ENCODE measurements around the gene TERT.
"Not testable (repeated sequence)": the region's sequence is repeated elsewhere in the genome, so short reads cannot be mapped to it uniquely, and the experiment has no call there.

The TERT gene

GRCh38 chr5:1294835-1295649 lies at the start of gene TERT:
TERT (minus strand) TSS chr5:1295068; CDS start chr5:1294989, 79 bp downstream.
- no peak for DNase-seq

DNA sequence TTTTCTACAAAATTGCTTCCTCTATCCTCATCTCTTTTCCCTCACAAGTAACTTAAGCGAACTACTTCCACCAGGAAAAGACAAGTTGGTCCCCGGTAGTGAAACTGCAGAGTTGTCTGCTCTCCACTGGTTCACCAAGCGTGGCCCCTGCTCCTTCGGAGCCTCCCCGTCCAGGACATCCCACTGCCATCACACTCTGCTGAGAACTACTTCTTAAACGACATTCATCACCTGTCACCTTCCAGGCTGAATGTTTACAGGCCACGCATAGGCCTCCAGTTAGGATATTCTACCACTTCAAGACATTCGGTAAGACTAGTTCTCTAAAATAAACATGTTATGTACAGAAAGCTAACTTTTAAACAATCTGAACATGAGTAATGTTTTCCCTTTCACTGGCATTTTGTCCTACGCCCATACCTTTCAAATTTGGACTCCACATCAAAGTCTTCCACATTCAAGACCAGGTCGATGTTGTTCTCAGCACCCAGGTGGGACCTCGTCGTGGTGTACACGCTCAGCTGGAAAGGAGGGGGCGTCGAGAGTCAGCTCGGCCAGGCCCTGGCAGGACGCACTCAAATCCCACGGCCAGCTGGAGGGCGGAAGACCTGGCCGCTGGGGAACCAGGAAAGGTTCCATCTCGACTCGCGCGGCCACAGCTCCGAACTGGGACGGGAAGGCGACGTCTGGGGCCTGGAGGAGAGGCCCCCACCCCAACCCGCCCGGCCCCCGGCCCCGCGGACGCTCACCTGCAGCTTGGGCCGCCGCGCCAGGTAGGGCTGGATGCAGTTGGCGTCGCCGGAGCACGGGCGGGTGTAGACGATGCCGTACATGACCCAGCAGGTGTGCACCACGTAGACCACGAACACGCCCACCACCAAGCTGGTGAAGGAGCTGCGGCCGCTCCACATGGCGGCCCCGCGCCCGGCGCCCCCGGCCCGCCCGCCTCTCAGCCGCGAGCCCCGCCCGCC lies 49.3 kb upstream of the TERT start:
- DNase-seq = no peak

GRCh38 chr5:1343315-1343751 lies 48.5 kb upstream of the TERT start:
- no peak for DNase-seq

- not testable (repeated sequence) for DNase-seq
Measured at GRCh38 chr5:1342711-1343110, 47.8 kb upstream of the TERT start.

DNA sequence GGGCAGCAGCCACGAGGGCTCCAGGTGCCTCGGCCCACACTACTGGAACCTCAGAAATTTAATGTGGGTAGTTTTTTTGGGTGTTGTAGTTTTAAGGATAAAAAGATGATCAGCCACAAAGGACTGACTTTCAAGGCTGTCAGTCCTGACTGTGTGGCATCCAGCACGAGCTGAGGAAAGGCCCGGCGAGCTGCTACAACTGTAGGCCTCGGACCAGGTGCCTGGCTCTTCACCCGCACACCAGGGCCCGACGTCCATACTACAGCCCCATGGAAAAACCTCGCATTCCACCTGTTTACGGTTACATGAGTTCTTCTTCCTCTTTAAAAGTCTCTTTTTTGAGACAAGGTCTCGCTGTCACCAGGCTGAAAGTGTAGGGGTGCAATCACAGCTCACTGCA lies 47.4 kb upstream of the TERT start:
- DNase-seq = no peak

GRCh38 chr5:1341863-1342262 lies 47.0 kb upstream of the TERT start:
- DNase-seq = no peak

DNA sequence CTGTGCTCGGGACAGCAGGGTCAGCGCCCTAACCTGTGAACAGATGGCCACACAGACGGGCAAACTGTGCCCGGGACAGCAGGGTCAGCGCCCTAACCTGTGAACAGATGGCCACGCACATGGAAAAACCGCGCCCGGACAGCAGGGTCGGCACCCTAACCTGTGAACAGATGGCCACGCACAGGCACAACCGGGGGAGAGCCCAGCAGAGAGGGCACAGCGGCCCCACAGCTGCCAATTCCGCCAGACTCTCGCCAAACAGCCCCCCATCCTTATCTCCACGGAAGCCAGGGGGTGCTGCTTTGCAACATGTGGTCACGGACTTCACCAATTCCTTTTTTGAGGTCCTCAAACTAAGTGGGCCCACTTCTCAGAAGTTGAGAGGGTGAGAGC lies 44.9 kb upstream of the TERT start:
- not testable (repeated sequence) for DNase-seq

- DNase-seq = not testable (repeated sequence)
Measured at GRCh38 chr5:1339139-1339817, 44.4 kb upstream of the TERT start.

GRCh38 chr5:1338506-1339070 lies 43.7 kb upstream of the TERT start:
- DNase-seq = no peak

DNA sequence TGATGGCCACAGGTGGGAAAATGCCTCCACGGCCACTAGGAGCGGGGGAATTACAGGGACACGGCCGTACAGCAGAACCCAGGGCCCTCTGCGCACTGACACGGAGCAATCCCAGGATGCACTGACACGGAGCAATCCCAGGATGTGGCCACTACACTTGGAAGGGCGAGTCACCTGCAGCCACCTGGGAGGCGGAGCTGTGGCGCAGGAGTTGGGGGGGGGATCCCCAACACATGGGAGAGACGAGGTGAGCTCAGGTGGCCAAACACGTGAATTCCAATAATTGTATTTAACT lies 43.3 kb upstream of the TERT start:
- DNase-seq = no peak

DNA sequence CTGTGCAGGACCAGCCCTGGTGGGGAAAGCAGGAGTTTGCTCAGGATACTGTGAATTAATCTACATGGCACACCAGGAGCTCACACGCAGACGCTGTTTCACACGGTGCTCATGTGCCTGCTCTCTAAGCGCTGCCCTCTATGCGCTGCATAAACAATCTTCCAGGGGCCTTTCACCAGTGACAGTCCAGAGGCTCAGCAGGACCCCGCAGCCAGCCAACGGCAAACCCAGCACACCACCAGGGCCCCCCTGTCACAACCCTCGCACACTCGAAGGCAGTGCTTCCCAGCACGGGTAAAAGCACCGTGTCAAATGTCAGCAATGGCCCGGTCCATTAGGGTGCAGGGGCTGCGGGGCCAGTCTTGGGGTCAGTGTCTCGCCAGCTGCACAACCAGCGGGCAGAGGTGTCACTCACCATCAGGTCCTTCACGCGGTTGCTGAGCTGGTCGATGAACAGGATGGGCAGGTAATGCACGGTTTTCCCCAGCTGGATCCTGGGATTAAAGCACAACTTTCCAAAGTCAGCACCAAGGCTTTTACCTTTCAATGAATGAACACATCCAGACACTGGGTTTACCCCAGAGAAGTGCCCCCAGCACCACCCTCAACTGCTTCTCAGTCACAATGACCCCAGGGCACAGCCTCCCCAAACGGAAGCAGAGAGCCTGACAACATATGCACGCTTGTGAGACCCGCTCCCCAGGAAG lies 42.8 kb upstream of the TERT start:
- no peak for DNase-seq

DNA sequence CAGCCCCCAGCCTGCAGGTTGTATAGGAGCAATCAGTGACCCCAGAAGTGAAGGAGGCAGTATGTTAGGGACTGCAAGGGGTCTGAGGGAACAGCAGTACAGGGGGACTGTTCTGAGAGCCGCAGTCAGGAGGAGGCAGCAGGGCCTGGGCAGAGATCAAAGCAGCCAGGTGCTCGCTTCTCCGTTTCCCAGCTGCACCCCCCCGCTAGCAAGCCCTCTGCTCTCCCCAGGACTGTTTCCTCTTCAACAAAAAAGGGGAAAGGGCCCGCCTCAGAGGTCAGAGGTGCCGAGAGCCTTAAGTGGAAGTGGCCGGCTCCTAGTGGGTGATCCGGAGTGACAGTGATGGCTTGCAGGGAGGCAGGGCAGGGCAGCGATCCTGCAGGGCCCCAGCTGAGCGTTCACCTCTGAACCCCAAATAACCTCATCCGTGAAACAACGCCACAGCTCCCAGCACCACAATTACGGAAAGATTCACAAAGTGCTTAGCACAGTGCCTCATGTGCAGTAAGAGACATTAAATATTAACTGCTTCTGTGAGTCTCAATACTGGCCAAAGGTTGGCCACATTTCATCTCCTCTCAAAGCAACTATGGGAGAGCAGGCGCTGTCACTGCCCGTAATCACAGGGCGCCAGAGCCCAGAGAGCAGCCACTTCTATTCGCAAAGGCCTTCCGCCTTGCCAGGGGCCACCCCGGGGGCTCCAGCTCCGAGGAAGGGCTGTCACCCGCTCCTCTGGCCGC lies 42.1 kb upstream of the TERT start:
- no peak for DNase-seq

- no peak for DNase-seq
Measured at GRCh38 chr5:1336106-1336561, 41.3 kb upstream of the TERT start.

DNA sequence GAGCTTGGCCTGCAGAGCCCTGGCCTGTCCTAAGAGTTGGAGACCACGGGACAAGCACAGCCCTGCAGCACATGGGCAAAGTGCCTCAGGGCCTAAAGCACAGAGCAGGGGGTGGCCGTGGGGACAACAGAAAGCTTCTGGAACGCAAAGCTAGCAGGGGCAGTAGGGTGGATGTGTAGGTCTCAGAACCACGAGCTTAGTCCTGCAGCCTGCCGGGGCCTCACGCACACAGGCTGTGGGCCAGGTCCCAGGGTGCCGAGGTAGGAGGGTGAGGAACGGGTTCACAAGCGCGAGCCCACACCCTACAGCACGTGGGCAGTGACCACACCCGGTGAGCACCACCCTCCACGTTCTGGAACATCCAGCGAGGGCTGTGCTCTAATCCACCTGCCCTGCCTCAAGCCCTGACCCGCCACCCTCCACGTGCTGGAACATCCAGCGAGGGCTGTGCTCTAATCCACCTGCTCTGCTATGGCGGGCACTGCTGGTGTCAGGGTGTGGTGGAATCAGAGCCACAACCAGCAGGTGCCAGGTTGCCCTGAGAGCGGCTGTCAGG lies 40.8 kb upstream of the TERT start:
- DNase-seq = no peak

- DNase-seq = no peak
Measured at GRCh38 chr5:1334831-1335539, 40.1 kb upstream of the TERT start.

DNA sequence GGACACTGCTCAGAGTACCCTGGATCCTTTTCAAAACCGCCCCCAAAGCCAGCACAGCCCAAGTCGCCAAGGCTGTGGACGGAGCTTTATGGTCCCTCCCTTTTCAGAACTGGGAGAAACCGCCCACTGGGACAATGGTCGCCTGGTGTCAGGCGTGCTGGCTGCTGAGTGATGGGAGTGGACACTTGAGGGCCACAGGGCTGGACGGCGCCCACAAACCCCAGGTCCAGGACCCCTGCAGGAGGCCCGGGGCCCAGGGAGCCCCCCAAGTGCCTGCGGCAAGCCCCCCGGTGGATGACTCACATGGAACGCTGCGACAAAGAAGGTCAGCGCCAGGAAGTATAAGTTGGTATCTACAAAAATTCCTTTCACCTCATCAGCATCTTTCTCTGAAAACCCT lies 39.1 kb upstream of the TERT start:
- DNase-seq = no peak

DNA sequence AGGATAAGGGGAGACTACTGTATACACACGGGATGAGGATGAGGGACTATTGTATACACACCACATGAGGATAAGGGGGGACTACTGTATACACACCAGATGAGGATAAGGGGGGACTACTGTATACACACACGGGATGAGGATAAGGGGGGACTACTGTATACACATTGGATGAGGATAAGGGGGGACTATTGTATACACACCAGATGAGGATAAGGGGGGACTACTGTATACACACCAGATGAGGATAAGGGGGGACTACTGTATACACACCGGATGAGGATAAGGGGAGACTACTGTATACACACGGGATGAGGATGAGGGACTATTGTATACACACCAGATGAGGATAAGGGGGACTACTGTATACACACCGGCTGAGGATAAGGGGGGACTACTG lies 38.4 kb upstream of the TERT start:
- not testable (repeated sequence) for DNase-seq

DNA sequence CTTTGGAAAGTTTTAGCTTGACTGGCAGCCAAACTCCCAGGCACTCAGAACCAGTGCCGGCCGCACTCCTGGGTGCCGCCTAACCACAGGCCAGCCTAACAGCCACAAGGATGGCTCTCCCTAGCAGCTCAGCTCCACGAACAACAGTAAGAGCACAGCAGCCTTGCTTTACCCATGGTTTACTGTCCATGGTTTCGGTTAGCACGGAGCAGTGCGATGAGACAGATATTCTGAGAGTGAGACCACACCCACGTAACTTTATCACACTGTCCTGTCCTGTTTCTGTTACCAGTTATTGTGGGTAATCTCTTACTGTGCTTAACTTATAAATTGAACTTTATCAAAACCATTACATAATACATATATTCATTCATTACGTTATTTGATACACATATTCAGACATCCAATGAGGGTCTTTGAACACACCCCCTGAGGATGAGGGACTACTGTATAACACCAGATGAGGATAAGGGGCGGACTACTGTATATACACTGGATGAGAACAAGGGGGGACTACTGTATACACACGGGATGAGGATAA lies 37.7 kb upstream of the TERT start:
- no peak for DNase-seq

DNA sequence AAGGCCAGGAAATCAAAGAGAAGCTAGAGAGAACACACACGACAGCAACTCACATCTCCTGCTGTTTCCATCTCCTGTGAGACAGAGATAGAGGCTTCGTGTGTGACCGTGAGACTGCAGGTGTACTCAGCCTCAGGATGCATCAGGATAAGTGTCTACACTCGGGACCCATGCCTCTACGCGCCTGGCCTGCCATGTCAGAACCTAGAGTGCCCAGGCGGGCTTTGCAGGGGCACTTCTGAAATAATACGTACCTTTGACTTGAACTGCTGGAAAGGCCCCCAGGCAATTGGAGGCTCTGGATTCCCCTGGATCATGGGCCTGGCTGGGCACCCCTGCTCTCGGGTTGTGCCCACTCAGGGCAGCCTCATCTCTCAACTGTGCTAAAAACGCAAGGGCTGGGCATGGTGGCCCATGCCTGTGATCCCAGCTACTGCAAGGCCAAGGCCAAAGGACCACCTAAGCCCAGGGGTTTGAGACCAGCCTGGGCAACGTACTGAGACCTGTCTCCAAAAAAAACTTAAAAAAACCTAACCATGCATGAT lies 37.1 kb upstream of the TERT start:
- DNase-seq = no peak
